ENCODE measurements around the gene IGF1R.

DNA sequence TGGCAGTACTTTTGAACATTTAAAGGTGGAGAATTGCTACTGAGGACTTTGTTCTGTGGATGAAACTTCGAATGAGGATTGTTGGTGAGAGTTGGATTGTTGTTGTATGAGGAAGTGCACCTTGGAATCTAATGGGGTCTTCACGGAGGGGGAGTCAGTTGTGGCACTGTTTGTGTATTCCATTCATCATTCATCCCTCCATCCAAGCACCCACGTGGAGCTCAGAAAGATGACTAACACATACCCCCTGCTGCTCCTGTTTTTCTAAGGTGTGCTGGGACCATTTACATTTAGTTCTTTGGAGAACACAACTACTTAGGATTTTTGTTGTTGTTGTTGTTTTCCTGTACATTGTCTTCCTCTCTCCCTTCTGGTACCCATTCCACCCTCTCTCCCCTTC, 122.6 kb downstream of the IGF1R start:
- TF ChIP-seq POLR2A (IDR thresholded peaks at IDR 0.05; ENCODE audit: low read length) (no peak), GATA1 (IDR thresholded peaks at IDR 0.05; ENCODE audit: low read depth, low read length) (no peak)
